ENCODE data around the gene GTF2F2.

The GTF2F2 gene

DNA sequence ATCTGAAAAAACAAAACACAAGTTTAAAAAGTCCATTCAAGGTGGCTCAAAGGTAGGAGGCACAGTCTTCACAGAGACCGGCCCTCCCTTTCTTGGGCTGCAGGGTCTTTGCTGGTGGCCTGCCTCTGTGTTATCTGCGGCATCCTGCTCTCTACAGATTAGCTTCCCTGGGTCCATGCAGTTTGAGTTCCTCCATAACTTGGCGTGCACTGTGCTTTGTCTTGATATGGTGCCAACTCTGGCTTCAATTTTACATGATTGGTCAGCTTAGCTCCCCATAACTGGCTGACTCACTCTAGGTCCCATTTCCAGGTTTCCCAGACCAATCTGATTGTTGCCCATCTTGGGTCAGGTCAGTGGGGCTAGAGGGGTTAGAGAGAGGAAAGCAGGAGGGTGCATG is 178.9 kb downstream of the GTF2F2 start:
- DNase-seq, result no peak

- no peak for DNase-seq
These were observed 180.1 kb downstream of the GTF2F2 start for GRCh38 chr13:45300190-45300985.

DNA sequence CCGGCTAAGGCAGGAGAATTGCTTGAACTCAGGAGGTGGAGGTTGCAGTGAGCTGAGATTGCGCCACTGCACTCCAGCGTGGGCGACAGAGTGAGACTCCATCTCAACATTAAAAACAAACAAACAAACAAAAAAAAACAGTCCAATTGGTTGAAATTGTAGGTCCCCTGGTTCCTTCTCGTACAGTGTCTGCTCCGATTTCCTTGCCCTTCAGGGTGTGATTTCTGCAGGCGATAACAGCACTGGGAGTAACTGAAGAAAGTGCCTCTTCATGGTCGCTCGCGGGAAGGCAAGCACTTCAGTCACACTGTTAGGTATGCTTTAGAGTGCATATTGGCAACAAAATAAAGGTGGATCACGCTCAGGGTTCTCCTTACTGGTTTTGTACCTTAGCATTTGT is 181.0 kb downstream of the GTF2F2 start:
- DNase-seq, result no peak

GRCh38 chr13:45302507-45302906 is 182.2 kb downstream of the GTF2F2 start:
- no peak for DNase-seq

GRCh38 chr13:45303026-45303425 is 182.7 kb downstream of the GTF2F2 start:
- DNase-seq, result no peak

- DNase-seq, result peak in 1 of 51 donors; percentile 10
These were observed 183.6 kb downstream of the GTF2F2 start for GRCh38 chr13:45303866-45304265.

DNA sequence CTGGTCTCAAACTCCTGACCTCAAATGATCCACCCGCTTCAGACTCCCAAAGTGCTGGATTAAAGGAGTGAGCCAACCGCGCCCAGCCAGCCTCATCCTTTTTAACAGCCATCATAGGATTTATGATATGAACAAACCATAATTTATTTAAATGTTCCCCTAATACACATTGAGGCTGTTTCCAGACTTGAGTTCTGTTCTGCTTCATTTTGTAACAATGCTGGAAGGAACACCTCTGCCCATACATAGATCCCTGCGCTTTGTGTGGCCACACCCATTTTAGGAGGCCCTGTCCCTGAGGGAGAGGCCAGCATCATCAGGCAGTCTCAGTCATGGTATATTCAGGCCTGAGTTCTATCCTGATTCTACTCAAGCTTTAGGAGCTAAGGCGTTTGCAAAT is 184.8 kb downstream of the GTF2F2 start:
- no peak for DNase-seq

- DNase-seq, result no peak
These were observed 186.7 kb downstream of the GTF2F2 start for GRCh38 chr13:45306966-45307365.

DNA sequence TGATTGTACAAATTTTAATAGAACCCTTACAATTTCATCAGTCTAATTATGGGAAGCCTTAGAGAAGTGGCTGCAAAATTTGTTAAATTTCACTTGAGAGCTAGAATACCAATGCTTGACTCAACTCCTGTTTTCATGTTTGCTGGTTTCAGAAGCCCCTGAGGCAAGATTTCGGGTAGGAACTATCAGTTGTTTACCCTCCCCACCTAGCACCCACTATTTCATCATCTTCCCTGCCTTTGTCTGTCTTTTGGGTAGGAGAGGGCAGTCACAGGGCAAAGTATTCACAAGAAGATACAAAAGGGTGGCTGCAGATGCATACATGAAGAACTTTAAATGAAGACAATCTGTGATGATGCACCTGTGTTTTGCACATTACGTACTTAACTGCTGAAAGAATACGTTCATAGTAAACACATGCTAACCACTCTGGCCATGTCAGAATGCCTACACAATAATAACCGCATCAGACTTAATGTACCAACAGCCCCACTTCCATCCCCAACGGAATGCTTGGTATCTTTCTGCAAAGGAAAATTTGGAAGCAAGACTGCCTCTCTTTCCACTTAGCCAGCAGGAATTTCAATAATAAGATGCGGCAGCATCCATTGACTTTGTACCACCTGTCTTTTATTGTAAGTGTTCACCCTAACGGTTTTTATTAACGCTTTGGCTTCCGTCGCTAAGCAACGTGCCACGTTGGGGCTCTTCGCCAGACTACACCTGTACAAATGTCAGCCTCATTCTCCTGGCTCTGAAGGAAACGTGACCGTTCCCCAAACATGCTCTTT is 190.2 kb downstream of the GTF2F2 start:
- peak in 1 of 51 donors; percentile 51 for DNase-seq

GRCh38 chr13:45314822-45315221 is 194.5 kb downstream of the GTF2F2 start:
- no peak for DNase-seq

DNA sequence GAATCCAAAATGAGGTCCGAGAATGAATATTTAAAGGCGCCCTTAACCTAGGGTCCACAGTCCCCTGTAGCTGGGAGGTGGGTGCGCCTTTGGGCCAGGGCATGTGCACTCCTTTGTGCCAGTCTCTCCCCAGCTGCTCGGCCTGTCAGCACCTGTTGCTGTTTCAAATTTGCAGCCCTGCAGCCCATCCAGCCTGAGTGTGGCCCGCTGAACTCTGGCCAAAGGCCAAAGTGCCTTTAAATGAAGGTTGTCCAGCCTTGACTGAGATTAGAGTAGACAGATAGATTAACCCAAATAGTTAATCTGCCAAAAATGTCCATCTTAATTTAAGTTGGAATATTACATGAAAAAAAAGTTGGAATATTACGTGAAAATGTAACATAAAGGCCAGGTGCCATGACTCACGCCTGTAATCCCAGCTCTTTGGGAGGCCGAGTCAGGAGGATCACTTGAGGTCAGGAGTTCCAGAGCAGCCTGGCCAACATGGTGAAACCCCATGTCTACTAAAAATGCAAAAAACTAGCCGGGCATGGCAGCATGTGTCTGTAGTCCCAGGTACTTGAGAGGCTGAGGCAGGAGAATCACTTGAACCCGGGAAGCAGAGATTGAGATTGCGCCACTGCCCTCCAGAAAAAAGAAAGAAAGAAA is 195.3 kb downstream of the GTF2F2 start:
- DNase-seq, result no peak

DNA sequence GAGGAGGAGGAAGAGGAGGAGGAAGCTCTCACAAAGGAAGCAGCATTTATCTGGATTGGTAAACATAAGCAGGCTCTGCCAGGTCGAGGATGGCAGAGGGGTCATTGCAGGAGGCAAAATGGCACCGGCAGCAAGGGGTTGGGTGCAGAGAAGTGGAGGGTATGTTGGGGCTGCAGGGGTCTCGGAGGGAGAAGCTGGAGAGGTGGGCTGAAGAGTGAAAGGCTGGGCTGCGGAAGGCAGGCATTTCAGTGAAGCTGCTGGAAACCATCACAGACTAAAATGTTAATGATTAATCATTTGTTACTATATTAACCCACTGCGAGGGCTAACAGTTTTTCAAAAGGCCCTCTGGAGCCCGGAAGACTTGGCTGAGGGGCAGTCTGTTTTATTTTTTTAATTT is 196.0 kb downstream of the GTF2F2 start:
- DNase-seq, result no peak

DNA sequence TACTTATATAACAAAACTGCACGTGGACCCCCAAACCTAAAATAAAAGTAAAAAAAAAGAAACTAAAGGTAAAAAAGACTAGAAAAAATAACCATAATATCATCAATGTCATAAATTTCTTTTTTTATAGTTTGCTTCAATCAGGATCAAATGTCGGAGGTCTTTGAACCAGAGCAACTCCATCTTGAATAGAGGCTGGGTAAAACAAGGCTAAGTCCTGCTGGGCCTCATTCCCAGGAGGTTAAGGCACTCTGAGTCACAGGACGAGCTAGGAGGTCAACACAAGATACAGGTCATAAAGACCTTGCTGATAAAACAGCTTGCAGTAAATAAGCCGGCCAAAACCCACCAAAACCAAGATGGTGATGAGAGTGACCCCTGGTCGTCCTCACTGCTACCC is 196.7 kb downstream of the GTF2F2 start:
- DNase-seq, result no peak

DNA sequence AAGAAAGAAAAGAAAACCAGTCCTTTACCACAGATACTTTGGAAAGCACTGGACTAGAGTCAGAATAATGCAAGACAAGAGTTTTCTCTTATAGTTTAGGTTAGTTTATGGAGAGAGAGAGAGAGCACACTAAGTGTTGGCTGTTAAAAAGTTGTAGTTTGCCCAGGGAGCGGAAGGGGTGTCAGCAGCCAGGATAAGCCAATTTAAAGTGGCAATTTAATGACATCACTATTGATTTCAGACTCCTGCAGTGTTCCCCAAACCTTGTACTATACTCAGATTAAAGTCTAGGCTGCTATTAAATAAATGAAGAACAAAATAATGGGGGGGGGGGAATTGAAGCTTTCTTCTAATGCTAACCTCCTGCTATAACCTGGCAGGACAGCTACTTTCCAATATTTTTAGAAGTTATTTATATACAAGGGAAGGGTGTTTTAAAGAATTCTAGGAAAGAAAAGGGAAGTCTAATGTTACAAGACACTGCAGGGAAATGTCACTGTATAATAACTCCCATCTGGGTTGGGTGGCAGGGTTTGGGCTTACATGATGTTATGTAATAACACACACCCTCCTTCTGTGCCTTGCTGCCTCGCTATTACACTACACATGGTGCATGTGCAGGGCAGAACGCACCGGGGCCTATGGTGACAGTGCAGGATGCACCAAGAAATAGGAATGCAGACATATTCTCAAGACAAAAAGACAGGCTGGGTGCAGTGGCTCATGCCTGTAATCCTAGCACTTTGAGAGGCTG is 200.7 kb downstream of the GTF2F2 start:
- DNase-seq, result no peak

- DNase-seq, result peak in 22 of 51 donors; percentile 2 to 47 (median 14)
These were observed 205.5 kb downstream of the GTF2F2 start for GRCh38 chr13:45325806-45326205.

- no peak for DNase-seq
These were observed 207.1 kb downstream of the GTF2F2 start for GRCh38 chr13:45327253-45327955.

- no peak for DNase-seq
These were observed 208.4 kb downstream of the GTF2F2 start for GRCh38 chr13:45328661-45329111.

DNA sequence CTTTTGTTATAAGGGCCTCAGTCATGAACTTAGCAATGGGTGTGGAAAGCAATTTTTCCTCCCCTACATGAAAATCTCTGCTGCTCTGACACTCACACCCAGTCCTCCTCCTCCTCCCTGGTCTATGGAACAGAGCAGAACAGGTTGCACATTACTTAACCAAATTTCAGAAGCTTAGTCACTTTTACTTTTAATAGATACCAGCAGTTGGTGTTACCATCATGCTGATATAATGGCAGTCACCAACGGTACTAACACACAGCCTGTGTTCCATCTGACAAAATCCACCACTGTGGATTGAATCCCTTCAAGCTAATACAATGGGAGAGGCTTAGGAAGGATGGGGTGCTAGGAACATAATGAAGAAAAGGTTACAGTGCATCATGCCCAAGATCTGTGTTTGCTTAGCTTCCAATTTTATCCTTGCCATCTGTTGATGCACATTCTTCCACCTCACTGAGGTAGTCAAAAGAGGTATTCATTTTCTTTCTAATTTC is 210.9 kb downstream of the GTF2F2 start:
- peak in 1 of 51 donors; percentile 48 for DNase-seq

- DNase-seq, result no peak
These were observed 211.4 kb downstream of the GTF2F2 start for GRCh38 chr13:45331692-45332035.

GRCh38 chr13:45332036-45332830 is 211.9 kb downstream of the GTF2F2 start:
- DNase-seq, result peak in 1 of 51 donors; percentile 3

Data from hypothalamus (tissue), 51 donors.